ENCODE results near the gene CRELD2.

DNA sequence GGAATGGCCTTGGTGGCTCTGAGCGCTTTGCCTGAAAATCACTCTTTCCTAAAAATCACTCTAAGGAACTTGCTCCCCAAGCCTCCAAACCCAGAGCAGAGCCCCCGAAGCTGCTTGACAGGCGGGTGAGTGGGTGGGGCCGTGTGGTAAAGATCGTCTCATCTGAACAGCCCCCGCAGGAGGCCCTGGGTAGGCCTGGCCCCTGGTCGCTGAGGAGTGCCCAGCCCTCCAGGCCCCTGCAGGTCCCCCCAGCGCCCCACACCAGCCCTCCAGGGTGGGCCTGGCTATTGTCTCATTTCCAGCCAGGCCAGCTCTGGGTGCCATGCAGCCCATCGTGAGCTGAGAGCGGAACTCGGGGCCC is 25.0 kb downstream of the CRELD2 start:
- TF ChIP-seq POLR2A (IDR thresholded peaks at IDR 0.05; ENCODE audit: low read length) (no peak), GATA1 (IDR thresholded peaks at IDR 0.05; ENCODE audit: low read depth, low read length) (no peak)
